ENCODE data around the gene MEIS3. TPM values are rescaled to one million over a fixed set of nuclear protein-coding genes. Genes with fewer than 3 reads are reported as not detected.

Gene MEIS3
- polyA plus RNA-seq, 1 of the 3 experiments (the other 2 are of a cell fraction), result 69.8 TPM

- TF ChIP-seq NFIC (IDR thresholded peaks at IDR 0.05; ENCODE audit: borderline replicate concordance) (no peak), MXI1 (IDR thresholded peaks at IDR 0.05; ENCODE audit: low read depth, low read length) (no peak), TAF1 (IDR thresholded peaks at IDR 0.05; ENCODE audit: borderline replicate concordance, low read depth, low read length) (no peak)
Observed at GRCh38 chr19:47438793-47439220, 19.5 kb upstream of the MEIS3 start (continued).

GRCh38 chr19:47437500-47437899, 18.2 kb upstream of the MEIS3 start:
- POLR2A ChIA-PET, result no interaction called here
- no peaks in the 10 kb centered on the region; a peak in 1 of 4 replicates for H3K4me1 ChIP-seq (ENCODE audit: control insufficient read depth in 1 of 2, insufficient read depth in 2 of 2, low read depth in 1 of 2, low read length in 1 of 2)
- H3K4me2 ChIP-seq, result no peak overlapping the region
- no peak overlapping the region for H2AFZ ChIP-seq (ENCODE audit: low read depth)
- H3K79me2 ChIP-seq (ENCODE audit: insufficient read depth), result no peaks in the 10 kb centered on the region
- 41% methylated on average over 11 of the region's 12 CpGs for WGBS (ENCODE audit: low lambda C conversion rate)
- H3K9me3 ChIP-seq, result no peaks in the 10 kb centered on the region
- no peaks in the 10 kb centered on the region for H3K36me3 ChIP-seq (replicated peaks in 1 of 2; ENCODE audit: control insufficient read depth in 1 of 2, insufficient read depth in 2 of 2, low read length in 1 of 2)
- no peaks in the 10 kb centered on the region for H3K9me2 ChIP-seq
- H3K9ac ChIP-seq, result no peak overlapping the region
- TF ChIP-seq REST (IDR thresholded peaks at IDR 0.05; ENCODE audit: low read depth, low read length) (peak; percentile 94), JUND (IDR thresholded peaks at IDR 0.05) (no peak)
- CTCF ChIA-PET, result interaction anchor here (0.9 to 9.3 kb wide), 12 partner anchors 10 to 270 kb away, joined by 4 to 168 read pairs (median 15); partner anchors contain the start of genes KPTN and NAPA
- DNase-seq, result no peak
- H3K4me3 ChIP-seq (ENCODE audit: low read depth in 2 of 2, low read length in 1 of 2), result no peak overlapping the region
- H3F3A ChIP-seq (replicated peaks; ENCODE audit: insufficient read depth), result no peaks in the 10 kb centered on the region
- H3K27ac ChIP-seq (ENCODE audit: low read depth in 2 of 2, low read length in 1 of 2), result no peak overlapping the region
- H3K27me3 ChIP-seq (ENCODE audit: insufficient read depth), result no peaks in the 10 kb centered on the region
- no peaks in the 10 kb centered on the region for H4K20me1 ChIP-seq (ENCODE audit: insufficient read depth)

GRCh38 chr19:47436712-47437401, 17.5 kb upstream of the MEIS3 start:
- DNase-seq, result peak; percentile 86
- no peaks in the 10 kb centered on the region; a peak in 1 of 4 replicates for H3K4me1 ChIP-seq (ENCODE audit: control insufficient read depth in 1 of 2, insufficient read depth in 2 of 2, low read depth in 1 of 2, low read length in 1 of 2)
- H4K20me1 ChIP-seq (ENCODE audit: insufficient read depth), result no peaks in the 10 kb centered on the region
- no peak overlapping the region for H3K4me2 ChIP-seq
- 30% methylated on average over 17 of the region's 17 CpGs for WGBS (ENCODE audit: low lambda C conversion rate)
- H3K36me3 ChIP-seq (replicated peaks in 1 of 2; ENCODE audit: control insufficient read depth in 1 of 2, insufficient read depth in 2 of 2, low read length in 1 of 2), result no peaks in the 10 kb centered on the region
- H2AFZ ChIP-seq (ENCODE audit: low read depth), result no peak overlapping the region
- ChIA-PET CTCF (interaction anchor here (0.6 to 9.3 kb wide), 65 partner anchors 9 to 1424 kb away, joined by 3 to 168 read pairs (median 5); partner anchors contain the start of genes EHD2, KPTN, NAPA and NOP53), POLR2A (interaction anchor here (0.6 to 0.7 kb wide), 2 partner anchors 9 to 79 kb away, joined by 3 read pairs; no protein-coding TSS in a partner anchor)
- no peak overlapping the region for H3K9ac ChIP-seq
- no peaks in the 10 kb centered on the region for H3K9me2 ChIP-seq
- H3K9me3 ChIP-seq, result no peaks in the 10 kb centered on the region
- H3K27ac ChIP-seq (ENCODE audit: low read depth in 2 of 2, low read length in 1 of 2), result no peak overlapping the region
- no peaks in the 10 kb centered on the region for H3F3A ChIP-seq (replicated peaks; ENCODE audit: insufficient read depth)
- H3K27me3 ChIP-seq (ENCODE audit: insufficient read depth), result no peaks in the 10 kb centered on the region
- no peaks in the 10 kb centered on the region for H3K79me2 ChIP-seq (ENCODE audit: insufficient read depth)
- no peak overlapping the region; a peak in 1 of 4 replicates for H3K4me3 ChIP-seq (ENCODE audit: low read depth in 2 of 2, low read length in 1 of 2)
- peak; percentile 86 for TF ChIP-seq CTCF (IDR thresholded peaks at IDR 0.05)
- no peak for TF ChIP-seq FOSL2 (IDR thresholded peaks at IDR 0.05; ENCODE audit: borderline replicate concordance, low read depth)
- 0 out of 2 replicates have a peak, but pooled peaks have one; percentile 11 for TF ChIP-seq RCOR1 (IDR thresholded peaks at IDR 0.05; ENCODE audit: low read length)
- peak; percentile 96 for TF ChIP-seq SMC3 (IDR thresholded peaks at IDR 0.05; ENCODE audit: low read depth, low read length)
- TF ChIP-seq ELF1 (IDR thresholded peaks at IDR 0.05), result no peak
- 0 out of 2 replicates have a peak, but pooled peaks have one; percentile 31 for TF ChIP-seq REST (IDR thresholded peaks at IDR 0.05; ENCODE audit: low read depth, low read length)
- no peak for TF ChIP-seq RFX5 (IDR thresholded peaks at IDR 0.05; ENCODE audit: low read length)
- peak; percentile 63; the same call in 1 of the 2 replicates for TF ChIP-seq MXI1 (IDR thresholded peaks at IDR 0.05; ENCODE audit: low read depth, low read length)
- TF ChIP-seq USF2 (IDR thresholded peaks at IDR 0.05; ENCODE audit: borderline replicate concordance, low read depth, low read length), result no peak
- TF ChIP-seq RAD21 (IDR thresholded peaks at IDR 0.05; ENCODE audit: low read length), result peak; percentile 98

All from SK-N-SH (cell line).